Subcutaneous abdominal adipose tissue (tissue), 5 donors: ENCODE data around the gene BAD.

Experiments used
- H3K27ac ChIP-seq: one replicate; pipeline ENCODE4 v1.7.0; 2013; ENCODE audit warnings: low read depth, mild to moderate bottlenecking, inconsistent platforms, low read length, moderate library complexity
- H3K27me3 ChIP-seq, 5 donors: one replicate each; pipeline ENCODE4 v1.7.0; 2013; ENCODE audit warnings: low read length in 5 of 5, inconsistent platforms in 1 of 5; ENCODE audit not compliant: control insufficient read depth in 5 of 5, insufficient read depth in 4 of 5
- H3K36me3 ChIP-seq, 5 donors: one replicate each; pipeline ENCODE4 v1.7.0; 2013; ENCODE audit warnings: low read length in 5 of 5; ENCODE audit not compliant: control insufficient read depth in 5 of 5, insufficient read depth in 5 of 5
- H3K4me1 ChIP-seq, 5 donors: one replicate each; pipeline ENCODE4 v1.7.0; 2013; ENCODE audit warnings: low read length in 5 of 5, mild to moderate bottlenecking in 3 of 5, moderate library complexity in 1 of 5; ENCODE audit not compliant: control insufficient read depth in 5 of 5, insufficient read depth in 5 of 5
- H3K4me3 ChIP-seq, 5 donors: one replicate each; pipeline ENCODE4 v1.7.0; 2013; ENCODE audit warnings: low read length in 5 of 5, low read depth in 1 of 5
- H3K9ac ChIP-seq, 5 donors: one replicate each; pipeline ENCODE4 v1.7.0; 2013; ENCODE audit warnings: low read length in 5 of 5, mild to moderate bottlenecking in 4 of 5, moderate library complexity in 3 of 5
- H3K9me3 ChIP-seq, 5 donors: one replicate each; pipeline ENCODE4 v1.7.0; 2013; ENCODE audit warnings: low read length in 5 of 5; ENCODE audit not compliant: control insufficient read depth in 5 of 5
- donor health status: healthy.
- donor health status: healthy.
- donor health status: healthy.
- donor health status: healthy.
- donor health status: healthy.

The BAD gene

DNA sequence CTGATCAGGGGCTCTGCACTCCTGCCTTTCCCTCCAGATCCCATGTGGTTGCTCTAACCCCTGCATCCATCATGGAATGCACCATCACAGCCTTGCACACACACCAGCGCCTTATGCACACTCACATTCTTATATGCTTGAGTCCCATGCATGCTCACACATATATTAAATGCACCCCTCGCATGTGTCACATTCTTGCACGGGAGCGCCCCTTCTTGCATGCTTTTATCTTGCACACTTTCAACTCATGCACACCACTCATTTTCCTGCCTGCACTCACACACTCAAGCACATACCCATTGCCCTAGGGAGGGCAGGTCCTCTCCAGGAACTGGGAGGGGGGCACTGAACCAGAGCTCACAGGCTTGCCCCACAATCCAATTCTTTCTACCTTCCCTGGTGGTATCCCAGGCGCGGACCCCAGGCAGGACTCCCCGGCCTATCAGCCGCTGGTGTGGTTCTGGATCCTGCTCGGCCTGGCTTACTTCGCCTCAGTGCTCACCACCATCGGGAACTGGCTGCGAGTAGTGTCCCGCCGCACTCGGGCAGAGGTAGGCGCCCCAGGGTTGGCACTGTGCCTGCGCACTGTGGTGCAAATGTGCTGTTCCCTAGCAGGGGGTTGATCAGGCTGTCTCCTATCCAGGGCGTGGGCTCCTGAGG lies 13.4 kb upstream of the BAD start:
- Histone ChIP-seq H3K4me3 (no peak overlapping the region), H3K27ac (no peak overlapping the region), H3K9ac (no peak overlapping the region), H3K4me1 (peaks cover 0 to 33% (median 22%) of the 10 kb centered on the region in 5 donors), H3K9me3 (no peaks in the 10 kb centered on the region), H3K36me3 (no peaks in the 10 kb centered on the region), H3K27me3 (peaks cover 36 to 59% (median 45%) of the 10 kb centered on the region in 5 donors)

DNA sequence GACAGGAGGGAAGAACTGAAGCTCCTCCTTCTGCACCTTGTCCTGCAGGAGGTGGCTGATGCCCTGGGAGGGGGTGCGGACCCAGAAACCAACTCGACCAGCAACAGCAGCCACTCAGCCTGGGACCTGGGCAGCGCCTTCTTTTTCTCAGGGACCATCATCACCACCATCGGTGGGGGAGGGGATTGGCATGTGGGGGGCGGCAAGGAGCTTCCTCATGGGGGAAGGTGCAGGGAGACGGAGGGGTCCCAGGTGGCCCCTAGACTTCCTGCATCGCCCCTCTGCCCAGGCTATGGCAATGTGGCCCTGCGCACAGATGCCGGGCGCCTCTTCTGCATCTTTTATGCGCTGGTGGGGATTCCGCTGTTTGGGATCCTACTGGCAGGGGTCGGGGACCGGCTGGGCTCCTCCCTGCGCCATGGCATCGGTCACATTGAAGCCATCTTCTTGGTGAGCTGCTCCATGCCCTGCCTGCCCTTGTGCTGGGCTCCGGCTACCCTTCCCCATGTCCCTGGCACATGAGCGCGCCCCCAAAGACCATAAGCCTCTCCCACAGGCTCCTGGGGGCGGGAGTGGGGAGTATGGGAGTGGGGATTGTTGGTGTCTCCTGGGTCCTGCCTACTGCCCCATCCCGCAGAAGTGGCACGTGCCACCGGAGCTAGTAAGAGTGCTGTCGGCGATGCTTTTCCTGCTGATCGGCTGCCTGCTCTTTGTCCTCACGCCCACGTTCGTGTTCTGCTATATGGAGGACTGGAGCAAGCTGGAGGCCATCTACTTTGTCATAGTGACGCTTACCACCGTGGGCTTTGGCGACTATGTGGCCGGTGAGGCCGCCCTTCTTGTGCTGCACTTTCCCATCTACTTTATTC lies 12.6 kb upstream of the BAD start:
- Histone ChIP-seq H3K4me3 (no peak overlapping the region), H3K4me1 (peaks cover 0 to 40% (median 30%) of the 10 kb centered on the region in 5 donors), H3K9me3 (no peaks in the 10 kb centered on the region), H3K27me3 (peaks cover 41 to 66% (median 52%) of the 10 kb centered on the region in 5 donors), H3K9ac (no peak overlapping the region), H3K27ac (no peak overlapping the region), H3K36me3 (no peaks in the 10 kb centered on the region)

DNA sequence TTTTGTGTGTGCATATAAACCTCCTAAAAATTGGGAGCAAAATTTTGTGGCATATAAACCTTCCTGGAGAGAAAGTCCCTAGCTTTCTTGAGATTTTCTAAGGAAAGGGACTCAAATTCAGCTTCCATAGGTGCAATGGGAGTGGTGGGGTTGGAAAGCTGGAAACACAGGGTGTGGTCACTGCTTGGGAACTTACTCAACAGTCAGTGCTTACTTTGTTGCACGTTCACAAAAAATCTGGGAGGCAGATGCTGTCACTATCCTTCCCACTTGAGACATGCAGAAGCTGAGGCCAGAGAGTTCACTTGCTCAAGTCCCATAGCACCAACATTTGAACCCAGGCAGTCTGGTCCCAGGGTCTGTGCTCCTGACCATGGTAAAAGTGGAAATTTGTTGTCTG lies 11.8 kb upstream of the BAD start:
- peaks cover 41 to 75% (median 56%) of the 10 kb centered on the region in 5 donors for H3K27me3 ChIP-seq

DNA sequence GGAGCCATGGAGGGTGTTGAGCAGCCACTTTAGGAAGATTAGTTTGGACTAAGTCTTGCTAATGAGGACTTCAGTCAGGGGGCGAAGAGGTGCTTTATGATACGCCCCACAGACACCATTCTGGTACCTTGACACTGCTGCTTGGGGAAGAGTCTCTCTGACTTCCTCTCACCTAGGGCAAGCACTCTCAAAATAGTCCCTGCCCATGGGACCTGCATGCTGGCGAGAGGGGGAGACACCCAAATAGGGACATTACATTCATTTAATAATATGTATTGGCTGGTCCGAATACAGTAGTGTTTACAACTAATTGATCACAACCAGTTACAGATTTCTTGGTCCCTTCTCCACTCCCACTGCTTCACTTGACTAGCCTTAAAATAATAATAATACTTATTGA lies 11.3 kb upstream of the BAD start:
- Histone ChIP-seq H3K27ac (no peak overlapping the region), H3K4me1 (peaks cover 0 to 46% (median 33%) of the 10 kb centered on the region in 5 donors), H3K27me3 (peaks cover 45 to 79% (median 61%) of the 10 kb centered on the region in 5 donors), H3K9me3 (no peaks in the 10 kb centered on the region), H3K9ac (no peak overlapping the region), H3K36me3 (no peaks in the 10 kb centered on the region), H3K4me3 (no peak overlapping the region)

More for the DNA sequence above, 11.8 kb upstream of the BAD start:
- Histone ChIP-seq H3K4me1 (peaks cover 0 to 46% (median 36%) of the 10 kb centered on the region in 5 donors), H3K9me3 (no peaks in the 10 kb centered on the region), H3K4me3 (no peak overlapping the region), H3K9ac (no peak overlapping the region), H3K27ac (no peak overlapping the region), H3K36me3 (no peaks in the 10 kb centered on the region)

DNA sequence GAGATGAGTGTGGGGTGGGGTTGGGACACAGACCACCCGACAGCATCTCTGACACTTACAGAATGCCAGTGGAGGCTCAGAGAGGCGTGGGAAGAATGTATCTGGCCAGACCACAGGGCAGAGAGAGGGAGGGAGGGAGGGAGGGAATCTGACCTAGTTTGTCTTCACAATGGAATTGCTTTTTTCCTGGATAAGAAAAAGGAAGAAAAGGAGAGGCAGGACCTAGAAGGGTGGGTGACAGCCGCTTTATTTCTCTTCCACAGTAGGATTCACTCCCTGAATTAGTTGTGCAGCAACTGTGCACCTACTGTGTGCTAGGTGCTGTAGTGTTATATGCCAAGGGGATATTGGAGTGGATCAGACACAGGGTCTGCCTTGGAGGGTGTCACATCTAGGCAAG lies 10.3 kb upstream of the BAD start:
- H3K27me3 ChIP-seq = peaks cover 50 to 82% (median 66%) of the 10 kb centered on the region in 5 donors

DNA sequence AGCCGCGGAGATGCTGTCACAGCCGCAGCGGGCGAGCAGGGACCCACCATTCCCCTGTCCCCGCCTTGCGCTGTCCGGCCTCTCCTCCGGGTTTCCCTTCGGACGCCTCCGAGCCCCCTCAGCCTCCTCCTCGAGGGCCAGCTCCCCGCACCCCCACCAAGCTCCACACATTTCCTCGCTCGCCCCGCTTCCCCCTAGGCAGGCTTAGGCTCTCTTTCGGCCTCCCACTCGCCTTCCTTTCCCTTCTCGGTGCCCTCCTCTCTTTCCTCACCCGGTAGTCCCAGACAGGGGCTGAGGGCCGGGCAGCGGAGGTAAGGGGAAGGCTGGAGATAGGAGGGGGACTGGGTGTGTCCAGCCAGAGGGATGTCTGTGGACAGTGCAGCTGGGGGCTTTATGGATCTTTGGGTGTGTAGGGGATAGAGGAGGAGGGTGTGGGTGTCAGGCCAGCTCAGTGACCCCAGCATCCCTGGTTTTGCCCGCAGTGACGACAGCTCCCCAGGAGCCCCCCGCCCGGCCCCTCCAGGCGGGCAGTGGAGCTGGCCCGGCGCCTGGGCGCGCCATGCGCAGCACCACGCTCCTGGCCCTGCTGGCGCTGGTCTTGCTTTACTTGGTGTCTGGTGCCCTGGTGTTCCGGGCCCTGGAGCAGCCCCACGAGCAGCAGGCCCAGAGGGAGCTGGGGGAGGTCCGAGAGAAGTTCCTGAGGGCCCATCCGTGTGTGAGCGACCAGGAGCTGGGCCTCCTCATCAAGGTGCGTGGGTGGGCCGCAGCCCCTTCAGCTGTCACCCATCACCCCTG lies 8.2 kb upstream of the BAD start:
- H3K27me3 ChIP-seq = peaks cover 42 to 71% (median 59%) of the 10 kb centered on the region in 5 donors

More for the DNA sequence above, 10.3 kb upstream of the BAD start:
- Histone ChIP-seq H3K27ac (no peak overlapping the region), H3K36me3 (no peaks in the 10 kb centered on the region), H3K4me1 (peaks cover 0 to 36% (median 25%) of the 10 kb centered on the region in 5 donors), H3K9ac (no peak overlapping the region), H3K9me3 (no peaks in the 10 kb centered on the region), H3K4me3 (no peak overlapping the region)

DNA sequence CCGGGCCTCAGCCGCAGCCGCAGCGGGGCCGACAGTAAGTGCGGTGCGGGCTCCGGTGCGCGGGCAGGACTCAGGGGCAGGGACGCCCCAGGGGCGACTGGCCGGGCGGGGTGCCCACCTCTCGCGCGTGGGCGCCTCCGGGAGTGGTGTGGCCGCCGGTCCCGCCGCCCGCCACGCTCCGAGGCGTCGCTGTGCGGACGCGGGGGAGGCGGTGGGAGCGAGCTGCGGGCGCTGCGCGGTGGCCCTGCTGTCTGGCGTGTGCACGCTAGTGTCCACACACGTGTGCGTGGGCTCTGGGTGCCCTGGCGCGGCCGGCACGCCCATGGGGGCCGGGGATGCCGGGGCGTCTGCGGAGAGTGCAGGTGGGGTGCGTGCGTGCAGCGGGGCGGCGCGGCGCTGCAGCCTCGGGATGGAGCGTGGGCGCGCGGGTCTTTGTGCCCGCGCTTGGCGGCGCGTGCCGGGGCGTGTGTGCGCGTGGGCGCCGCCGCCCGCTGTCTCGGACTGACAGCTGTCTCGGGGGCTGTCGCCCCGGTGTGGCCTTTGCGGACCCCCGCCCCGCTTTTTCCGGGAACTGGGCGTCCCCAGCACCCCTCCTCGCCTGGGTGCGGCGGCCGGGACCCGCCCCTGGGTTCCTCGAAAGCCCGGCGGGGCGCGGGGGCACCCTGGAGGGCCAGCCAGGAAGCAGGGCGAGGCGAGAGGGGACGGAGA lies 7.4 kb upstream of the BAD start:
- H3K36me3 ChIP-seq = peaks cover 0 to 4% (median 0%) of the 10 kb centered on the region in 5 donors
- no peaks in the 10 kb centered on the region for H3K9me3 ChIP-seq
- H3K4me3 ChIP-seq = peak overlapping the region in 3 of 5 donors; percentile 8 to 58 (median 36)
- H3K27ac ChIP-seq = no peak overlapping the region
- peaks cover 35 to 63% (median 52%) of the 10 kb centered on the region in 5 donors for H3K27me3 ChIP-seq
- H3K4me1 ChIP-seq = peaks cover 0 to 19% (median 12%) of the 10 kb centered on the region in 5 donors
- peak overlapping the region in 1 of 5 donors; percentile 37 for H3K9ac ChIP-seq

More for the DNA sequence above, 8.2 kb upstream of the BAD start:
- no peak overlapping the region for H3K27ac ChIP-seq
- peak overlapping the region in 2 of 5 donors; percentile 36 to 58 for H3K4me3 ChIP-seq
- peaks cover 0 to 4% (median 0%) of the 10 kb centered on the region in 5 donors for H3K36me3 ChIP-seq
- peaks cover 0 to 19% (median 12%) of the 10 kb centered on the region in 5 donors for H3K4me1 ChIP-seq
- H3K9ac ChIP-seq = peak overlapping the region in 1 of 5 donors; percentile 37
- no peaks in the 10 kb centered on the region for H3K9me3 ChIP-seq

DNA sequence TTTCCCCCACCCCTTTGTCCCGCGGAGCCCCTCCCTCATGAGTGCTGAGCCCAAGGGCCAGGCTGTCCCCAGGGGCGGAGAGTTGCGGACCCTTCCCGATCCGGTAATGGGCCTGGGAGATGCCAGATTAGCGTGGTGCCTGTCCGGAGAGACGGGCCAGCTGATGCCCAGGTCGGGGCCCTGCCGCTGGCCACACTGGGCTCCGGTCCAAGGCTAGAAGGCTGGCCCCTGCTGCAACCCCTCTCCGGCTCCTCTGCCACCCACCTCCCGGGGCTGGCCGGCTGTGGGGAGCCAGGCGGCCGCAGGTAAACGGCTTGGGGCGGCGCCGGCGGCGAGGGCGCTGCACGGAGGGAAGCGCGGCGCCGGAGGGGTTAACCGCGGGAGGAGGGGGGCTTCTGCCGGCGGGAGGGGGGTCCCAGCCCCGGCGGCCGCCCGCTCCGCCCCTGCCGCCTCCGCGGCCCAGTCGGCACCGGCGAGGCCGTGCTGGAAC lies 6.8 kb upstream of the BAD start, which contains the start of gene KCNK4:
Gene KCNK4 (plus strand): TSS at position 41 of the 490 bp plus-strand sequence. CDS start 1,717 bp downstream, outside the sequence.
- Histone ChIP-seq H3K36me3 (peaks cover 0 to 4% (median 0%) of the 10 kb centered on the region in 5 donors), H3K4me1 (peaks cover 0 to 22% (median 16%) of the 10 kb centered on the region in 5 donors), H3K27me3 (peaks cover 29 to 57% (median 46%) of the 10 kb centered on the region in 5 donors), H3K9me3 (no peaks in the 10 kb centered on the region), H3K9ac (no peak within 1 kb of the TSS), H3K27ac (no peak within 1 kb of the TSS), H3K4me3 (peak within 1 kb of the TSS in 3 of 5 donors; percentile 8 to 58 (median 36))
